CD14-positive monocyte (primary cell): Measurements from ENCODE around the gene CPNE4. TPM values are rescaled to one million over a fixed set of nuclear protein-coding genes. Genes with fewer than 3 reads are reported as not detected.

Source experiments
- DNase-seq, 3 donors: peaks; one replicate each; pipeline ENCODE4 v3.0.0-alpha.2; 2011 to 2022
- H2AFZ ChIP-seq: 2 replicates; pipeline ENCODE4 v1.6.0; 2012; ENCODE audit warnings: mild to moderate bottlenecking, low read depth, low read length, inconsistent platforms; ENCODE audit not compliant: insufficient read depth, poor library complexity, severe bottlenecking
- H3K27ac ChIP-seq, 2 donors: 1 replicate in 1 of 2; 2 replicates in 1 of 2; pipeline ENCODE4 v1.5.1; 2012 to 2013; ENCODE audit warnings: low read length in 2 of 2, control low read depth in 1 of 2, inconsistent platforms in 1 of 2, low read depth in 1 of 2, mild to moderate bottlenecking in 1 of 2
- H3K27me3 ChIP-seq, 2 donors: one replicate each; pipeline versions ENCODE4 v1.6.0 to v1.6.1; 2011 to 2013; ENCODE audit warnings: low read length in 2 of 2; ENCODE audit not compliant: control insufficient read depth in 2 of 2, insufficient read depth in 2 of 2
- H3K36me3 ChIP-seq, 2 donors: replicated peaks in 1 of 2; 1 replicate in 1 of 2; 2 replicates in 1 of 2; pipeline versions ENCODE4 v1.5.1 to v1.6.1; 2012 to 2013; ENCODE audit warnings: low read length in 2 of 2, control low read depth in 1 of 2, inconsistent platforms in 1 of 2, mild to moderate bottlenecking in 1 of 2; ENCODE audit not compliant: insufficient read depth in 2 of 2, control insufficient read depth in 1 of 2
- H3K4me1 ChIP-seq, 2 donors: 1 replicate in 1 of 2; 2 replicates in 1 of 2; pipeline versions ENCODE4 v1.5.1 to v1.6.1; 2012 to 2013; ENCODE audit warnings: low read length in 2 of 2, control low read depth in 1 of 2, inconsistent platforms in 1 of 2, mild to moderate bottlenecking in 1 of 2, moderate library complexity in 1 of 2; ENCODE audit not compliant: insufficient read depth in 2 of 2, control insufficient read depth in 1 of 2
- H3K4me2 ChIP-seq: replicated peaks from 2 replicates; pipeline ENCODE3; 2012; ENCODE audit warnings: low read length, moderate library complexity, mild to moderate bottlenecking; ENCODE audit not compliant: poor library complexity, severe bottlenecking; ENCODE audit errors: extremely low read depth
- H3K4me3 ChIP-seq, 3 experiments: fragments of 200-600 bp in 1 of 3; sonication (generic) in 1 of 3; replicated peaks in 1 of 3; 1 replicate in 2 of 3; 2 replicates in 1 of 3; pipeline ENCODE4 v1.5.1; 2011 to 2013; ENCODE audit warnings: low read length in 3 of 3, mild to moderate bottlenecking in 3 of 3, control low read depth in 2 of 3, low read depth in 2 of 3, inconsistent platforms in 1 of 3, moderate library complexity in 1 of 3
- H3K79me2 ChIP-seq: 2 replicates; pipeline ENCODE4 v1.6.0; 2012; ENCODE audit warnings: mild to moderate bottlenecking, control low read depth, inconsistent platforms, low read length, moderate library complexity; ENCODE audit not compliant: insufficient read depth
- H3K9ac ChIP-seq: 2 replicates; pipeline ENCODE4 v1.6.0; 2017; ENCODE audit warnings: low read length, mild to moderate bottlenecking; ENCODE audit not compliant: insufficient read depth, poor library complexity, severe bottlenecking
- H3K9me3 ChIP-seq, 2 donors: replicated peaks in 1 of 2; 1 replicate in 1 of 2; 2 replicates in 1 of 2; pipeline versions ENCODE4 v1.5.1 to v1.6.1; 2012 to 2013; ENCODE audit warnings: low read length in 2 of 2, control low read depth in 1 of 2; ENCODE audit not compliant: control insufficient read depth in 1 of 2, insufficient read depth in 1 of 2
- H4K20me1 ChIP-seq: 2 replicates; pipeline ENCODE4 v1.6.0; 2012; ENCODE audit warnings: mild to moderate bottlenecking, low read length, control low read depth, moderate library complexity; ENCODE audit not compliant: insufficient read depth
- H3K27ac Mint-ChIP-seq, 7 donors: one replicate each; pipeline ENCODE4 v1.8.0; 2020; ENCODE audit warnings: mild to moderate bottlenecking in 7 of 7, mixed read lengths in 7 of 7, moderate library complexity in 6 of 7, inconsistent platforms in 2 of 7
- H3K27me3 Mint-ChIP-seq, 3 donors: one replicate each; pipeline ENCODE4 v1.8.0; 2021 to 2022; ENCODE audit warnings: low read depth in 3 of 3, mild to moderate bottlenecking in 3 of 3, mixed read lengths in 3 of 3, moderate library complexity in 3 of 3, inconsistent platforms in 1 of 3
- H3K36me3 Mint-ChIP-seq, 2 donors: one replicate each; pipeline ENCODE4 v1.8.0; 2020; ENCODE audit warnings: mixed read lengths in 2 of 2, inconsistent platforms in 1 of 2, mild to moderate bottlenecking in 1 of 2
- H3K4me1 Mint-ChIP-seq: one replicate; pipeline ENCODE4 v1.8.0; 2020; ENCODE audit warnings: mild to moderate bottlenecking, mixed read lengths
- H3K4me3 Mint-ChIP-seq, 2 donors: one replicate each; pipeline ENCODE4 v1.8.0; 2020; ENCODE audit warnings: mild to moderate bottlenecking in 2 of 2, mixed read lengths in 2 of 2, moderate library complexity in 1 of 2
- H3K9me3 Mint-ChIP-seq, 7 donors: one replicate each; pipeline ENCODE4 v1.8.0; 2020 to 2022; ENCODE audit warnings: mixed read lengths in 7 of 7, mild to moderate bottlenecking in 6 of 7, moderate library complexity in 6 of 7, inconsistent platforms in 2 of 7
- WGBS: methylation state at CpG from one replicate; pipeline ENCODE4 v1.1.5; 2013; ENCODE audit warnings: missing lambda C conversion rate; ENCODE audit not compliant: insufficient coverage; 5-methylcytosine and 5-hydroxymethylcytosine counted together
- intact Hi-C, 2 donors: fragments of 100-400 bp; cut with micrococcal nuclease; formaldehyde crosslinking; loops; one replicate each; pipeline versions ENCODE4 v1.15.0 to v1.15.1; 2023
- polyA plus RNA-seq, 3 donors: library from polyadenylated mRNA; depleted of rRNA in 1 of 3; unstranded in 2 of 3; stranded (reverse) in 1 of 3; fragments of 300-500 nt in 2 of 3; fragments of >200 nt in 1 of 3; fragmentation: Illumina TruSeq in 2 of 3; gene quantifications; 1 replicate in 2 of 3; 2 replicates in 1 of 3; pipeline ENCODE4 v1.2.3, GENCODE V29; 2012 to 2021
- TF ChIP-seq, protein P1 (sequence below): fragments of 200-600 bp; IDR thresholded peaks from one replicate; pipeline ENCODE4 v1.8.0; 2022; ENCODE audit warnings: antibody characterized with exemption, mild to moderate bottlenecking

The CPNE4 gene
- polyA plus RNA-seq, 3 donors = not detected

DNA sequence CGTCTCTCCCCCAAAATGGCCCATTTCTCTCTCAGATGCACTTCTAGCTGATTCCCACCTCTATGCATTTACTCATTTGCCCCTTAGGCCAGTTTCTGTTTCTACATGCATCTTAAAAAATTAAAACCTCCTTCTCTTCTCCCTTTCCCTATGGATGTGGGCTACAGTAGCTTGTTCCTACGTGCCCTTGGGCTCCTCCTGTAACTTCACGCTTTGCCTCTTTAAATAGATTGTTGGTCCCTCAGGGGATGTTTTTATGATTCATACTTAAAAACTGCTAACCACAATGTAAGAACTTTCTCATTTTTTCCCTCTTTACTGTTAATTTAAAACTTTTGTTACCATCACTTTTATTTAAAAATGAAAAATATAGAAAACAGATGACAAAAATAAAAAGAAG is 346.4 kb downstream of the CPNE4 start:
- H3K4me2 ChIP-seq = no peak overlapping the region
- H3K27ac ChIP-seq = no peak overlapping the region
- no peaks in the 10 kb centered on the region for H3K36me3 ChIP-seq
- 73% methylated on average over 1 of the region's 3 CpGs for WGBS
- no peak overlapping the region for H3K4me3 ChIP-seq
- H3K79me2 ChIP-seq = no peaks in the 10 kb centered on the region
- Mint-ChIP-seq H3K4me3 (no peak overlapping the region), H3K9me3 (peaks cover 0 to 7% (median 2%) of the 10 kb centered on the region in 7 donors), H3K36me3 (no peaks in the 10 kb centered on the region), H3K4me1 (no peaks in the 10 kb centered on the region), H3K27me3 (peaks cover 0 to 2% (median 0%) of the 10 kb centered on the region in 3 donors), H3K27ac (no peak overlapping the region)
- intact Hi-C loops = no loop called here
- no peak overlapping the region for H3K9ac ChIP-seq
- TF ChIP-seq, protein P1, sequence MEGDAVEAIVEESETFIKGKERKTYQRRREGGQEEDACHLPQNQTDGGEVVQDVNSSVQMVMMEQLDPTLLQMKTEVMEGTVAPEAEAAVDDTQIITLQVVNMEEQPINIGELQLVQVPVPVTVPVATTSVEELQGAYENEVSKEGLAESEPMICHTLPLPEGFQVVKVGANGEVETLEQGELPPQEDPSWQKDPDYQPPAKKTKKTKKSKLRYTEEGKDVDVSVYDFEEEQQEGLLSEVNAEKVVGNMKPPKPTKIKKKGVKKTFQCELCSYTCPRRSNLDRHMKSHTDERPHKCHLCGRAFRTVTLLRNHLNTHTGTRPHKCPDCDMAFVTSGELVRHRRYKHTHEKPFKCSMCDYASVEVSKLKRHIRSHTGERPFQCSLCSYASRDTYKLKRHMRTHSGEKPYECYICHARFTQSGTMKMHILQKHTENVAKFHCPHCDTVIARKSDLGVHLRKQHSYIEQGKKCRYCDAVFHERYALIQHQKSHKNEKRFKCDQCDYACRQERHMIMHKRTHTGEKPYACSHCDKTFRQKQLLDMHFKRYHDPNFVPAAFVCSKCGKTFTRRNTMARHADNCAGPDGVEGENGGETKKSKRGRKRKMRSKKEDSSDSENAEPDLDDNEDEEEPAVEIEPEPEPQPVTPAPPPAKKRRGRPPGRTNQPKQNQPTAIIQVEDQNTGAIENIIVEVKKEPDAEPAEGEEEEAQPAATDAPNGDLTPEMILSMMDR = no peak
- H2AFZ ChIP-seq = no peak overlapping the region
- no peaks in the 10 kb centered on the region for H3K27me3 ChIP-seq
- peaks cover 0 to 2% of the 10 kb centered on the region in 2 donors for H3K9me3 ChIP-seq
- no peaks in the 10 kb centered on the region for H4K20me1 ChIP-seq
- DNase-seq = no peak
- no peaks in the 10 kb centered on the region for H3K4me1 ChIP-seq

DNA sequence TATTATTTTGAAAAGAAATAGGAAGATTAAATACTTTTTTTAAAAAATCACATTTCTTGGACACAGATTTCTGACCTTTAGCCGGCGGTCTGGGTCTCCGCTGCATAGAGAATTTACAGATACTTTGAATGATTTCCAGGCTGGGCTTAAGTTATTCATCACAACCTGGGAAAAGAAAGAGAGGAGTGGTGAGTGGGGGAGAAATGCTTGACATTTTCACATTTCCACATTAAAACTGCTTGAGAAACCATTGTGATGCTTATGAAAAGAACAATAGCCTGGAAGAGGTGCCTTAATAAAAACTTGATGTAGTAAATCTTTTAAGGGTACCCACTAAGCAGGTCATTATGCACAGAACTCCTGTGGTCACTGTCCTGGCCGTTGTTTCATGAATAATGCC is 365.2 kb downstream of the CPNE4 start:
- H3K36me3 ChIP-seq = no peaks in the 10 kb centered on the region
- H3K27ac ChIP-seq = no peak overlapping the region
- no peak overlapping the region for H3K4me3 Mint-ChIP-seq
- H2AFZ ChIP-seq = no peak overlapping the region
- H3K4me1 ChIP-seq = no peaks in the 10 kb centered on the region
- WGBS = no CpG with 5 or more reads among the region's 4 CpGs
- H3K27me3 Mint-ChIP-seq = peaks cover 1 to 8% (median 2%) of the 10 kb centered on the region in 3 donors
- no peak overlapping the region for H3K4me3 ChIP-seq
- H3K9ac ChIP-seq = no peak overlapping the region
- no peaks in the 10 kb centered on the region for H3K4me1 Mint-ChIP-seq
- no peaks in the 10 kb centered on the region for H3K27me3 ChIP-seq
- H3K4me2 ChIP-seq = no peak overlapping the region
- TF ChIP-seq, protein P1 = no peak
- H3K36me3 Mint-ChIP-seq = no peaks in the 10 kb centered on the region
- H3K79me2 ChIP-seq = no peaks in the 10 kb centered on the region
- no peaks in the 10 kb centered on the region for H4K20me1 ChIP-seq
- H3K27ac Mint-ChIP-seq = no peak overlapping the region
- peaks cover 0 to 7% (median 0%) of the 10 kb centered on the region in 7 donors for H3K9me3 Mint-ChIP-seq
- intact Hi-C loops = no loop called here
- DNase-seq = no peak
- no peaks in the 10 kb centered on the region for H3K9me3 ChIP-seq
